K562 (cell line): ENCODE data around the gene CCDC97. TPM values are rescaled to one million over a fixed set of nuclear protein-coding genes. Genes with fewer than 3 reads are reported as not detected.

Experiments
- CREM ChIP-seq: IDR thresholded peaks from 2 replicates; pipeline ENCODE4 v1.6.1; 2014; ENCODE audit warnings: antibody characterized with exemption, low read depth
- E2F4 ChIP-seq: sonication (generic); formaldehyde crosslinking; IDR thresholded peaks from 2 replicates; pipeline ENCODE4 v1.8.0; 2022; ENCODE audit warnings: mild to moderate bottlenecking, low read depth, missing genetic modification reagents
- FOXP1 ChIP-seq: sonication (generic); formaldehyde crosslinking; IDR thresholded peaks from 2 replicates; pipeline ENCODE4 v1.8.0; 2022; ENCODE audit warnings: mild to moderate bottlenecking, missing genetic modification reagents
- HIVEP1 ChIP-seq: fragments of 250-450 bp; sonication (Bioruptor Pico); IDR thresholded peaks from 2 replicates; pipeline ENCODE4 v1.4.0; 2020; ENCODE audit warnings: mild to moderate bottlenecking
- MEF2A ChIP-seq: IDR thresholded peaks from 2 replicates; pipeline ENCODE4 v1.6.1; 2011; ENCODE audit warnings: low read depth, mild to moderate bottlenecking, low read length, moderate library complexity; ENCODE audit not compliant: control insufficient read depth
- MYC ChIP-seq, 2 experiments: fragments of 250-450 bp in 1 of 2; sonication (Bioruptor Pico) in 1 of 2; IDR thresholded peaks; 2 replicates each; pipeline versions ENCODE4 v1.5.1 to v1.6.1; 2012 to 2021; ENCODE audit warnings: low read depth in 2 of 2, borderline replicate concordance in 1 of 2, improper control_type of control experiment in 1 of 2, low read length in 1 of 2, mild to moderate bottlenecking in 1 of 2, moderate library complexity in 1 of 2
- OTX1 ChIP-seq: fragments of 450-650 bp; formaldehyde crosslinking; IDR thresholded peaks from 2 replicates; pipeline ENCODE4 v1.4.0; 2022; ENCODE audit warnings: mild to moderate bottlenecking
- RFX5 ChIP-seq: IDR thresholded peaks from 2 replicates; pipeline ENCODE4 v1.6.1; 2011; ENCODE audit warnings: low read depth, mild to moderate bottlenecking, improper control_type of control experiment, low read length
- USF2 ChIP-seq: sonication (generic); formaldehyde crosslinking; IDR thresholded peaks from 2 replicates; pipeline ENCODE4 v1.5.0; 2020; ENCODE audit warnings: missing genetic modification reagents
- ZC3H11A ChIP-seq: IDR thresholded peaks from 2 replicates; pipeline ENCODE4 v1.6.1; 2012; ENCODE audit warnings: low read depth, low read length, improper control_type of control experiment
- ZNF212 ChIP-seq: fragments of 450-650 bp; formaldehyde crosslinking; IDR thresholded peaks from 2 replicates; pipeline ENCODE4 v1.4.0; 2020; ENCODE audit warnings: mild to moderate bottlenecking
- ZNF282 ChIP-seq: sonication (generic); formaldehyde crosslinking; IDR thresholded peaks from 2 replicates; pipeline ENCODE4 v1.8.1; 2023; ENCODE audit warnings: missing genetic modification reagents
- ZNF41 ChIP-seq: fragments of 250-450 bp; sonication (Bioruptor Pico); conservative IDR thresholded peaks from 2 replicates; pipeline ENCODE4 v1.4.0; 2020; ENCODE audit warnings: mild to moderate bottlenecking
- polyA plus RNA-seq, 8 experiments: library from polyadenylated mRNA; depleted of rRNA in 4 of 8; stranded (reverse) in 5 of 8; unstranded in 3 of 8; fragments of >200 nt; fragmentation: Nextera tagmentation in 2 of 8; fragmentation: Illumina TruSeq in 1 of 8; extraction: Ambion mirVana in 2 of 8; extraction: Trizol in 1 of 8; gene quantifications; 2 replicates each; pipeline versions ENCODE4 v1.2.1 to v1.2.3, GENCODE V29; 2011 to 2014; ENCODE audit warnings: inconsistent platforms in 1 of 8, missing spikeins in 1 of 8
- total RNA-seq, 7 experiments: library from RNA; depleted of rRNA in 6 of 7; stranded (reverse); fragments of >200 nt in 6 of 7; fragmentation: Illumina TruSeq in 2 of 7; extraction: Trizol in 2 of 7; gene quantifications; 2 replicates each; pipeline versions ENCODE4 v1.2.1 to v1.2.3, GENCODE V29; 2011 to 2021; ENCODE audit warnings: low replicate concordance in 1 of 7
- TF ChIP-seq, protein P1 (sequence below): fragments of 450-650 bp; IDR thresholded peaks from 2 replicates; pipeline ENCODE4 v1.6.1; 2016; ENCODE audit warnings: missing biosample characterization, missing genetic modification characterization
- TF ChIP-seq, protein P2 (sequence below): fragments of 450-650 bp; IDR thresholded peaks from 2 replicates; pipeline ENCODE4 v1.6.1; 2016; ENCODE audit warnings: mild to moderate bottlenecking

The CCDC97 gene
- total and polyA plus RNA-seq, 9 of the 15 experiments (the other 6 are each of a cell fraction or from before 2014, with no cell fraction given) = 0.60 to 16.5 (median 7.0) TPM

DNA sequence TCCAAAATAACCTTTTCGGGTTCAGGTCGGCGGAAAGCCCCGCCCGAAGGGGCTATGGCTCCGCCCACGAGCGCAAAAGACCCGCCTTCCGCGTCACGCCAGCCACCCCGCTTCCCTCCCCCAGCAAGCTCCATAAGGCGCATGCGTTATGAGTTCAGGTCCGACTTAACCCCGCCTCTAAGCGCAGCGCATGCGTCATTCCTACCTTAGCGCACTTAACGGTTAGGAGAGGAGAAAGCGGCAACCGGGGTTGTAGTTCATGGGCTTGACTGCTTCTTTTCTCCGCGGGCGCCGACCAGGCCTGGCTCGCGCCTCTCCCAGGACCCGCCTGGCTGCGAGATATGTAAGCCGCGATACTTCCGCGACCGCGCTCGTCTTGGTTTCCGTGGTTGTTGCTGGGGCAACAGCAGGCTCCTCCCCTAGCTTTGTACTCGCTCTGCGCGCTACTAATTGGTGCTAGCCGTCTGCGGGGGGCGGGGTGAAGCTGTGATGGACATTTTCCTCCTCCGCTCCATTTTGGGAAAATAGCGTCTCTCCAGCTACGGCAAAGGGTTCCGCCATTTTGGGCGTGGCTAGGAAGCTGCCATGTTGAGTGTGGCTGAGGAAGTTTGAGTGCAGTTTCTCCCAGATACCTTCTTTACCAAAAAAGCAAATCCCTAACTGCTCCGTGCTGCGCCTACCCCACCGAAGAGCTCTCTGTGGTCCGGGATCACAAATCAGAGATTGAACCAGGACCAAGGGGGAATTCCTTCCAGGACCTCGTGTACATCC is 54.0 kb downstream of the CCDC97 start, which contains the start of gene B9D2 (continued):
- TF ChIP-seq E2F4 (no peak), MYC (IDR thresholded peaks at IDR 0.05; ENCODE audit: low read depth, low read length) (peak; percentile 66; the same call in 1 of the 2 replicates), MYC (CRISPR knock-in tag; IDR thresholded peaks at IDR 0.05; ENCODE audit: borderline replicate concordance, low read depth) (no peak), ZNF282 (CRISPR knock-in tag) (no peak), FOXP1 (CRISPR knock-in tag) (0 out of 2 replicates have a peak, but pooled peaks have one; percentile 53), ZC3H11A (0 out of 2 replicates have a peak, but pooled peaks have one; percentile 34), ZNF41 (CRISPR knock-in tag) (no peak), RFX5 (no peak), MEF2A (no peak), OTX1 (peak; percentile 51), ZNF212 (CRISPR knock-in tag) (no peak), HIVEP1 (CRISPR knock-in tag) (peak; percentile 76; the same call in 1 of the 2 replicates), USF2 (no peak), CREM (peak; percentile 89)
- TF ChIP-seq, protein P1, sequence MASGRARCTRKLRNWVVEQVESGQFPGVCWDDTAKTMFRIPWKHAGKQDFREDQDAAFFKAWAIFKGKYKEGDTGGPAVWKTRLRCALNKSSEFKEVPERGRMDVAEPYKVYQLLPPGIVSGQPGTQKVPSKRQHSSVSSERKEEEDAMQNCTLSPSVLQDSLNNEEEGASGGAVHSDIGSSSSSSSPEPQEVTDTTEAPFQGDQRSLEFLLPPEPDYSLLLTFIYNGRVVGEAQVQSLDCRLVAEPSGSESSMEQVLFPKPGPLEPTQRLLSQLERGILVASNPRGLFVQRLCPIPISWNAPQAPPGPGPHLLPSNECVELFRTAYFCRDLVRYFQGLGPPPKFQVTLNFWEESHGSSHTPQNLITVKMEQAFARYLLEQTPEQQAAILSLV (tag) = no peak
- TF ChIP-seq, protein P2, sequence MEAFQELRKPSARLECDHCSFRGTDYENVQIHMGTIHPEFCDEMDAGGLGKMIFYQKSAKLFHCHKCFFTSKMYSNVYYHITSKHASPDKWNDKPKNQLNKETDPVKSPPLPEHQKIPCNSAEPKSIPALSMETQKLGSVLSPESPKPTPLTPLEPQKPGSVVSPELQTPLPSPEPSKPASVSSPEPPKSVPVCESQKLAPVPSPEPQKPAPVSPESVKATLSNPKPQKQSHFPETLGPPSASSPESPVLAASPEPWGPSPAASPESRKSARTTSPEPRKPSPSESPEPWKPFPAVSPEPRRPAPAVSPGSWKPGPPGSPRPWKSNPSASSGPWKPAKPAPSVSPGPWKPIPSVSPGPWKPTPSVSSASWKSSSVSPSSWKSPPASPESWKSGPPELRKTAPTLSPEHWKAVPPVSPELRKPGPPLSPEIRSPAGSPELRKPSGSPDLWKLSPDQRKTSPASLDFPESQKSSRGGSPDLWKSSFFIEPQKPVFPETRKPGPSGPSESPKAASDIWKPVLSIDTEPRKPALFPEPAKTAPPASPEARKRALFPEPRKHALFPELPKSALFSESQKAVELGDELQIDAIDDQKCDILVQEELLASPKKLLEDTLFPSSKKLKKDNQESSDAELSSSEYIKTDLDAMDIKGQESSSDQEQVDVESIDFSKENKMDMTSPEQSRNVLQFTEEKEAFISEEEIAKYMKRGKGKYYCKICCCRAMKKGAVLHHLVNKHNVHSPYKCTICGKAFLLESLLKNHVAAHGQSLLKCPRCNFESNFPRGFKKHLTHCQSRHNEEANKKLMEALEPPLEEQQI = no peak
